ENCODE data around the gene GON4L.

DNA sequence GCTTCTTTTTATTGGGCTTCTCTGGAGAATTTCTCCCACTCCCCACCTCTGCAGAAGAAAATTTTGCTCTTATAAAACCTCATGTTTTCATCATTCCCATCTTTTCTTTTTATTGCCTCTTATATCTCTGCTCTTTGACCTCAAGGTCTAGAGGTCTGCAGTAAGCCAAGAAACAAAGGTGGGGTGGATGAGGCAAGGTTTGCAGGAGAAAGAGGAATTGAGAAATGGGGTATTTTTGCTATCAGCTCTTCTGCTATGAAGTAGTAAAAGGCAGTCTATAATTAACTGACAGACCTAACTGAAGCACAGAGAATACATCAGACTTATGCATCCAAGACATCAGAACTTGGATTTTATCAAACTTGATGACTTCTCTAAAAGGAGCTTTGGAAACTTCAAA lies 25.2 kb upstream of the GON4L start:
- TF ChIP-seq POLR2A (IDR thresholded peaks at IDR 0.05; ENCODE audit: low read length) (no peak), GATA1 (IDR thresholded peaks at IDR 0.05; ENCODE audit: low read depth, low read length) (no peak)

Measured in erythroblast (primary cell).